Liver (tissue), 9 donors: Measurements from ENCODE around the gene SDC1. TPM values are rescaled to one million over a fixed set of nuclear protein-coding genes. Genes with fewer than 3 reads are reported as not detected.

Experiments used
- DNase-seq: peaks from one replicate; pipeline ENCODE4 v3.0.0-alpha.2; 2017; ENCODE audit warnings: low spot score
- H3K27ac ChIP-seq, 2 donors: one replicate each; pipeline ENCODE4 v1.7.0; 2013; ENCODE audit warnings: inconsistent platforms in 2 of 2, low read length in 2 of 2, control low read depth in 1 of 2, low read depth in 1 of 2, mild to moderate bottlenecking in 1 of 2
- H3K27me3 ChIP-seq, 4 donors: one replicate each; pipeline versions ENCODE4 v1.6.1 to v1.7.0; 2013; ENCODE audit warnings: low read length in 3 of 4, inconsistent platforms in 1 of 4, mild to moderate bottlenecking in 1 of 4, moderate library complexity in 1 of 4; ENCODE audit not compliant: control insufficient read depth in 4 of 4, insufficient read depth in 4 of 4
- H3K36me3 ChIP-seq, 4 donors: one replicate each; pipeline versions ENCODE4 v1.6.1 to v1.7.0; 2013; ENCODE audit warnings: low read length in 3 of 4, mild to moderate bottlenecking in 3 of 4, low read depth in 1 of 4, moderate library complexity in 1 of 4; ENCODE audit not compliant: control insufficient read depth in 4 of 4, insufficient read depth in 3 of 4
- H3K4me1 ChIP-seq, 4 donors: one replicate each; pipeline versions ENCODE4 v1.6.1 to v1.7.0; 2013; ENCODE audit warnings: low read length in 3 of 4, mild to moderate bottlenecking in 3 of 4, moderate library complexity in 1 of 4; ENCODE audit not compliant: control insufficient read depth in 4 of 4, insufficient read depth in 4 of 4
- H3K4me3 ChIP-seq, 3 donors: one replicate each; pipeline versions ENCODE4 v1.6.1 to v1.7.0; 2013; ENCODE audit warnings: low read length in 3 of 3, control low read depth in 1 of 3, low read depth in 1 of 3, mild to moderate bottlenecking in 1 of 3
- H3K9ac ChIP-seq, 2 donors: one replicate each; pipeline ENCODE4 v1.7.0; 2013; ENCODE audit warnings: low read length in 2 of 2, mild to moderate bottlenecking in 2 of 2, moderate library complexity in 2 of 2, control low read depth in 1 of 2, low read depth in 1 of 2
- H3K9me3 ChIP-seq, 4 donors: one replicate each; pipeline versions ENCODE4 v1.6.1 to v1.7.0; 2013; ENCODE audit warnings: low read length in 3 of 4; ENCODE audit not compliant: control insufficient read depth in 4 of 4
- EGR1 ChIP-seq, 2 donors: IDR thresholded peaks; 2 replicates each; pipeline ENCODE4 v1.6.1; 2016 to 2018; ENCODE audit warnings: antibody characterized with exemption in 2 of 2, low read depth in 2 of 2
- FOXA1 ChIP-seq: IDR thresholded peaks from 2 replicates; pipeline ENCODE4 v1.6.1; 2016; ENCODE audit warnings: antibody characterized with exemption
- FOXA2 ChIP-seq: IDR thresholded peaks from 2 replicates; pipeline ENCODE4 v1.6.1; 2016; ENCODE audit warnings: antibody characterized with exemption
- GABPA ChIP-seq, 2 donors: IDR thresholded peaks in 1 of 2; conservative IDR thresholded peaks in 1 of 2; 2 replicates each; pipeline ENCODE4 v1.6.1; 2016; ENCODE audit warnings: antibody characterized with exemption in 2 of 2, mild to moderate bottlenecking in 1 of 2, moderate library complexity in 1 of 2
- HNF4A ChIP-seq, 2 donors: conservative IDR thresholded peaks; 2 replicates each; pipeline ENCODE4 v1.6.1; 2016; ENCODE audit warnings: antibody characterized with exemption in 2 of 2, mild to moderate bottlenecking in 2 of 2
- HNF4G ChIP-seq: IDR thresholded peaks from 2 replicates; pipeline ENCODE4 v1.6.1; 2016; ENCODE audit warnings: antibody characterized with exemption
- JUND ChIP-seq, 2 donors: IDR thresholded peaks; 2 replicates each; pipeline ENCODE4 v1.6.1; 2016; ENCODE audit warnings: antibody characterized with exemption in 2 of 2
- NR2F2 ChIP-seq: IDR thresholded peaks from 2 replicates; pipeline ENCODE4 v1.6.1; 2016; ENCODE audit warnings: antibody characterized with exemption
- RAD21 ChIP-seq, 2 donors: IDR thresholded peaks; 2 replicates each; pipeline ENCODE4 v1.6.1; 2016; ENCODE audit warnings: antibody characterized with exemption in 2 of 2, mild to moderate bottlenecking in 2 of 2
- REST ChIP-seq: IDR thresholded peaks from 2 replicates; pipeline ENCODE4 v1.6.1; 2016; ENCODE audit warnings: antibody characterized with exemption, mild to moderate bottlenecking
- RXRA ChIP-seq, 2 donors: IDR thresholded peaks; 2 replicates each; pipeline ENCODE4 v1.6.1; 2017 to 2018; ENCODE audit warnings: antibody characterized with exemption in 2 of 2, mild to moderate bottlenecking in 1 of 2
- SP1 ChIP-seq: IDR thresholded peaks from 2 replicates; pipeline ENCODE4 v1.6.1; 2018; ENCODE audit warnings: antibody characterized with exemption, mild to moderate bottlenecking
- YY1 ChIP-seq: IDR thresholded peaks from 2 replicates; pipeline ENCODE4 v1.6.1; 2016; ENCODE audit warnings: antibody characterized with exemption, mild to moderate bottlenecking
- WGBS: extraction: QIAGEN DNeasy Blood & Tissue Kit; methylation state at CpG from one replicate; pipeline ENCODE4 v1.1.7; 2013; 5-methylcytosine and 5-hydroxymethylcytosine counted together
- polyA plus RNA-seq, 2 donors: library from polyadenylated mRNA; stranded (reverse) in 1 of 2; unstranded in 1 of 2; fragments of 200-250 nt in 1 of 2; fragments of >200 nt in 1 of 2; fragmentation: Nextera tagmentation in 1 of 2; extraction: Ambion mirVana in 1 of 2; gene quantifications; one replicate each; pipeline versions ENCODE4 v1.2.1 to v1.2.3, GENCODE V29; 2013 to 2015
- total RNA-seq, 2 donors: library from RNA; depleted of rRNA; stranded (reverse); fragments of >200 nt; gene quantifications; one replicate each; pipeline ENCODE4 v1.2.3, GENCODE V29; 2014
- TF ChIP-seq, protein P1 (sequence below): IDR thresholded peaks from 2 replicates; pipeline ENCODE4 v1.6.1; 2016; ENCODE audit warnings: antibody characterized with exemption
- TF ChIP-seq, protein P2 (sequence below): IDR thresholded peaks from 2 replicates; pipeline ENCODE4 v1.6.1; 2016; ENCODE audit warnings: antibody characterized with exemption
- TF ChIP-seq, protein P3 (sequence below): IDR thresholded peaks from 2 replicates; pipeline ENCODE4 v1.6.1; 2016; ENCODE audit warnings: antibody characterized with exemption
- donor health status: healthy.
- donor health status: healthy.
- donor health status: healthy.
- donor health status: healthy.
- donor health status: healthy.

SDC1 gene
- total and polyA plus RNA-seq, 4 donors = 99.6 to 363 (median 196) TPM

DNA sequence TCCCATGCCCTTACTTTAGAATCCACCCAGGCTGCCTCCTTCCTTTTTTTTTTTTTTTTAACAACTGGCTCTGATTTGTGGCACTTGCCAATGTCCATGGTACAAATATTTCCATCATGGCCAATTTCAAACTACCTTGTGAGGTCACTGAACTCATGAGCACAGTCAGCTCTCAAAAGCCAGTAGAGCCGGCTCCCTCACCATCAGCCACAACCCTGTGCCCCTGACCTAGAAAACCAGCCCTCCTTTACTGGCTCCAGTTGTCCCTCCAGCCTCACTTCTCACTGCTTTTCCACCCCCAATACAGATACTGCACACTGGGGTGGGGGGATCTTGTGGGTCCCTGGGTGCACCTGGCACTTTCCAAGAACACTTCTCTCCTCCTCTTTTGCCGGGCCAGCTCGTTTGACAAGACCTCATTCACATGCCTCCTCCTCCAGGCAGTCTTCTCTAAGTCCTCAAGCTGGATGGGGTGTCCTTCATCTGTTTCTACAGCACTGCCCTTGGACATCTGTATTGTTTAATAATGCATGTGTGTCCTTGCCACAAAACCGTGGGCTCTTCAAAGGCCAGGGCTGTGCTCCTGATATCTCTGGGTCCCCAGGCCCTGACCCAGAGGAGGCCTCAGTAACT, 35.5 kb downstream of the SDC1 start:
- H3K4me3 ChIP-seq = no peak overlapping the region
- no peak overlapping the region for H3K9ac ChIP-seq
- peak overlapping the region in 1 of 2 donors; percentile 19 for H3K27ac ChIP-seq
- H3K9me3 ChIP-seq = no peaks in the 10 kb centered on the region
- peaks cover 30 to 77% (median 67%) of the 10 kb centered on the region in 4 donors for H3K4me1 ChIP-seq
- TF ChIP-seq SP1 (peak; percentile 85), EGR1 (IDR thresholded peaks at IDR 0.05; ENCODE audit: low read depth in 2 of 2) (no peak), HNF4A (conservative IDR thresholded peaks at IDR 0.05) (peak; percentile 76 to 79), RAD21 (IDR thresholded peaks at IDR 0.05) (peak; percentile 36 to 65), RXRA (IDR thresholded peaks at IDR 0.05) (peak; percentile 93), NR2F2 (no peak), REST (no peak), HNF4G (peak; percentile 24), FOXA1 (no peak), YY1 (peak; percentile 65), GABPA (IDR thresholded peaks at IDR 0.05 in 1 of 2, conservative IDR thresholded peaks at IDR 0.05 in 1 of 2) (no peak)
- TF ChIP-seq, protein P1, sequence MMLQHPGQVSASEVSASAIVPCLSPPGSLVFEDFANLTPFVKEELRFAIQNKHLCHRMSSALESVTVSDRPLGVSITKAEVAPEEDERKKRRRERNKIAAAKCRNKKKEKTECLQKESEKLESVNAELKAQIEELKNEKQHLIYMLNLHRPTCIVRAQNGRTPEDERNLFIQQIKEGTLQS = peak; percentile 16
- TF ChIP-seq, protein P2, sequence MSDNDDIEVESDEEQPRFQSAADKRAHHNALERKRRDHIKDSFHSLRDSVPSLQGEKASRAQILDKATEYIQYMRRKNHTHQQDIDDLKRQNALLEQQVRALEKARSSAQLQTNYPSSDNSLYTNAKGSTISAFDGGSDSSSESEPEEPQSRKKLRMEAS = no peak
- H3K27me3 ChIP-seq = no peaks in the 10 kb centered on the region
- H3K36me3 ChIP-seq = no peaks in the 10 kb centered on the region
- WGBS = 65% methylated on average over 4 of the region's 4 CpGs
- no peak for DNase-seq

DNA sequence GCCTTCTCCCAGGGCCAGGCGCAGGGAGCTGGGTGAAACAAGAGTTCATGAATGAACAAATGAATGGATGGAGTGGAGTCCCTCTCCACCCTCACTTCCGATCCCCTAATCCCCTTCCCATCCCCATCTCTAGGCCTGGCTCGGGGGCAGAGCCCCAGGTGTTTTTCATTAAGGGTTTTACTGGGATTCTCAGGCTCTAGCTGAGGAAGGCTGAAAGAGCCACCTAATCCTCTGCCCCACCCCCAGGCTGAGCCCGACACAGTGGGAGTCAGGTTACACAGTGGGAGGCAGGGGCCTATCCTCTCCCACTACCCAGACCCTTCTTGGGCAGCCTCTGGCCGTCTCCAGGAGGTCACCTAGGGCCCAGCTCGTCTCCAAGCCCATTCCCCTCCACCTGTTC, 36.1 kb downstream of the SDC1 start:
- DNase-seq = no peak
- Histone ChIP-seq H3K4me3 (no peak overlapping the region), H3K9ac (no peak overlapping the region), H3K27ac (no peak overlapping the region), H3K9me3 (no peaks in the 10 kb centered on the region), H3K27me3 (no peaks in the 10 kb centered on the region), H3K4me1 (peaks cover 32 to 78% (median 66%) of the 10 kb centered on the region in 4 donors), H3K36me3 (no peaks in the 10 kb centered on the region)
- 88% methylated on average over 6 of the region's 6 CpGs for WGBS
- TF ChIP-seq HNF4G (no peak), REST (no peak), JUND (IDR thresholded peaks at IDR 0.05) (no peak), NR2F2 (no peak), RXRA (IDR thresholded peaks at IDR 0.05) (no peak), FOXA2 (no peak), GABPA (IDR thresholded peaks at IDR 0.05 in 1 of 2, conservative IDR thresholded peaks at IDR 0.05 in 1 of 2) (no peak)
- TF ChIP-seq, protein P3, sequence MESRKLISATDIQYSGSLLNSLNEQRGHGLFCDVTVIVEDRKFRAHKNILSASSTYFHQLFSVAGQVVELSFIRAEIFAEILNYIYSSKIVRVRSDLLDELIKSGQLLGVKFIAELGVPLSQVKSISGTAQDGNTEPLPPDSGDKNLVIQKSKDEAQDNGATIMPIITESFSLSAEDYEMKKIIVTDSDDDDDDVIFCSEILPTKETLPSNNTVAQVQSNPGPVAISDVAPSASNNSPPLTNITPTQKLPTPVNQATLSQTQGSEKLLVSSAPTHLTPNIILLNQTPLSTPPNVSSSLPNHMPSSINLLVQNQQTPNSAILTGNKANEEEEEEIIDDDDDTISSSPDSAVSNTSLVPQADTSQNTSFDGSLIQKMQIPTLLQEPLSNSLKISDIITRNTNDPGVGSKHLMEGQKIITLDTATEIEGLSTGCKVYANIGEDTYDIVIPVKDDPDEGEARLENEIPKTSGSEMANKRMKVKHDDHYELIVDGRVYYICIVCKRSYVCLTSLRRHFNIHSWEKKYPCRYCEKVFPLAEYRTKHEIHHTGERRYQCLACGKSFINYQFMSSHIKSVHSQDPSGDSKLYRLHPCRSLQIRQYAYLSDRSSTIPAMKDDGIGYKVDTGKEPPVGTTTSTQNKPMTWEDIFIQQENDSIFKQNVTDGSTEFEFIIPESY = no peak
- TF ChIP-seq, protein P1 = no peak
- TF ChIP-seq, protein P2 = no peak
